Rectal smooth muscle tissue (tissue), 1 donor: Measurements from ENCODE around the gene SCAANT1.

Experiments used
- H3K27ac ChIP-seq: one replicate; pipeline ENCODE4 v1.7.0; 2013; ENCODE audit warnings: low read depth, low read length, inconsistent platforms
- H3K27me3 ChIP-seq: one replicate; pipeline ENCODE4 v1.7.0; 2013; ENCODE audit warnings: low read length; ENCODE audit not compliant: control insufficient read depth, insufficient read depth
- H3K36me3 ChIP-seq: one replicate; pipeline ENCODE4 v1.7.0; 2013; ENCODE audit warnings: low read length; ENCODE audit not compliant: control insufficient read depth, insufficient read depth
- H3K4me1 ChIP-seq: one replicate; pipeline ENCODE4 v1.7.0; 2013; ENCODE audit warnings: low read length; ENCODE audit not compliant: control insufficient read depth, insufficient read depth
- H3K4me3 ChIP-seq: one replicate; pipeline ENCODE4 v1.7.0; 2013; ENCODE audit warnings: low read length
- H3K9ac ChIP-seq: one replicate; pipeline ENCODE4 v1.7.0; 2013; ENCODE audit warnings: low read length

Gene SCAANT1

GRCh38 chr3:63927422-63928280 lies 15.5 kb upstream of the SCAANT1 start:
- peaks cover 2% of the 10 kb centered on the region for H3K4me1 ChIP-seq
- peaks cover 3% of the 10 kb centered on the region for H3K36me3 ChIP-seq
- no peak overlapping the region for H3K9ac ChIP-seq
- H3K27me3 ChIP-seq: no peaks in the 10 kb centered on the region
- H3K4me3 ChIP-seq: no peak overlapping the region
- no peak overlapping the region for H3K27ac ChIP-seq

DNA sequence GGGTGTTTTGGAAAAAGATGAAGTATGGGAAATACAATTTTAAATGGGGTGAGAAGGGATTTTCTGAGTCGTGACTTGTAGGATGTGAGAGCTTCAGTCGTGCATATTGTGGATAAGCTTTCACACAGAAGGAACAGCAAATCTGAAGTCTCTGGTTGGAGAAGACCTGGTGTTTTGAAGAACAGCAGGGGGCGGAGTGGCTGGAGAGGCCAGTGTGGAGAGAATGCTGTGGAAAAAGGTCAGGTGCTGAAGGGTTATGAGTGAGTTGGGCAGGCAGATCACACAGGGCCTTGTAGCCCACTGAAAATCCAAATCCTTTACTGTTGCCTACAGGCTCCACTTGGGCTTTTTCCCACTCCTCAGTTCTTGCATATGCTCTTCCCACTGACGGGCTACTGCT lies 14.1 kb upstream of the SCAANT1 start:
- no peaks in the 10 kb centered on the region for H3K27me3 ChIP-seq
- H3K4me1 ChIP-seq: no peaks in the 10 kb centered on the region
- H3K9ac ChIP-seq: no peak overlapping the region

GRCh38 chr3:63922491-63923199 lies 10.5 kb upstream of the SCAANT1 start:
- Histone ChIP-seq H3K9ac (no peak overlapping the region), H3K4me1 (no peaks in the 10 kb centered on the region), H3K4me3 (no peak overlapping the region), H3K27me3 (no peaks in the 10 kb centered on the region), H3K27ac (no peak overlapping the region), H3K36me3 (peaks cover 12% of the 10 kb centered on the region)

More for the DNA sequence above, 14.1 kb upstream of the SCAANT1 start:
- H3K27ac ChIP-seq: no peak overlapping the region
- H3K36me3 ChIP-seq: peaks cover 5% of the 10 kb centered on the region
- H3K4me3 ChIP-seq: no peak overlapping the region

- Histone ChIP-seq H3K27ac (no peak overlapping the region), H3K9ac (no peak overlapping the region), H3K4me1 (no peaks in the 10 kb centered on the region), H3K27me3 (no peaks in the 10 kb centered on the region), H3K4me3 (no peak overlapping the region), H3K36me3 (peaks cover 12% of the 10 kb centered on the region)
Observed at GRCh38 chr3:63921741-63922482, 9.7 kb upstream of the SCAANT1 start.

- H3K9ac ChIP-seq: no peak overlapping the region
- peaks cover 17% of the 10 kb centered on the region for H3K36me3 ChIP-seq
- H3K27ac ChIP-seq: no peak overlapping the region
- H3K4me1 ChIP-seq: no peaks in the 10 kb centered on the region
- no peak overlapping the region for H3K4me3 ChIP-seq
- H3K27me3 ChIP-seq: no peaks in the 10 kb centered on the region
Observed at GRCh38 chr3:63920001-63920400, 7.8 kb upstream of the SCAANT1 start.

DNA sequence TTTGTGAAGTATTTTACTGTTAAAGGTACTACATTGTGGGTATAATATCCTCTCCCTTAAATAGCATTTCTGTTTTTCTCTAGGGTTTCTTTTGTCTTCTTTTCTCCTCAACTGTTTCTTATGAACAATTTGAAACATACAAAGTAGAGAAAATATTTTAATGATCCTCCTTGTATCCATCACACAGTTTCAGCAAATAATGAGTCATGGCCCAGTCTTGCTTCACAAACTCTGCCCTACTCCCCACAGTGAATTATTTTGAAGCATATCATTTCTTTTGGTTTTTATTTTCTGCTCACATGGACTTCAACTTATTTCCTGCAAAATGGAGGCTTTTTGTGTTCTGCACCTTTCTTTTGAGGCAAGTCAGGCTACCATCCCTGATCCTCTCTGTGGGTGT lies 6.1 kb upstream of the SCAANT1 start:
- no peaks in the 10 kb centered on the region for H3K27me3 ChIP-seq
- no peak overlapping the region for H3K4me3 ChIP-seq
- H3K27ac ChIP-seq: no peak overlapping the region
- peaks cover 14% of the 10 kb centered on the region for H3K36me3 ChIP-seq
- no peak overlapping the region for H3K9ac ChIP-seq
- no peaks in the 10 kb centered on the region for H3K4me1 ChIP-seq

DNA sequence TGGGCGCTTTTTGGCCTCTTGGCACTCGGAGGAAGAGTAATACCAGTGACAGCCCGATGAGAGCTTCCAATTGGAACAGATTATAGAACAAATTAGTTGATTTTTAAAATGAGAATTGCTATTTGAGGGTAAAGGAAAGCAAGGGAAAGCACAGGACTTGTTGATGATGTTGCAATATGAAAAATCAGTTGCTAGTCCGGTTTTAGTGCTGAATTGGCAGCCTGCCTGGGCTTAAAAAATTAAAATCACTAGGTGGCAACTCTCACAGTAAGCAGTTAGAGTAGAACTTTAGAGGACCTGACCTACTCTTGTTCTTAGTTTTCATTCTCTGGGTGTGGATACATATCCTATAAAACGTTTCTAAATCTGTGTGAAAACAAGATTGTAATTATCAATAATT lies 2.1 kb upstream of the SCAANT1 start:
- peaks cover 10% of the 10 kb centered on the region for H3K36me3 ChIP-seq
- peaks cover 4% of the 10 kb centered on the region for H3K4me1 ChIP-seq
- H3K27me3 ChIP-seq: no peaks in the 10 kb centered on the region
- no peak overlapping the region for H3K9ac ChIP-seq
- no peak overlapping the region for H3K4me3 ChIP-seq
- H3K27ac ChIP-seq: no peak overlapping the region

- H3K27ac ChIP-seq: peak overlapping the region; percentile 96
- H3K36me3 ChIP-seq: peaks cover 5% of the 10 kb centered on the region
- H3K27me3 ChIP-seq: no peaks in the 10 kb centered on the region
- H3K4me3 ChIP-seq: peak overlapping the region; percentile 81
- H3K4me1 ChIP-seq: peaks cover 6% of the 10 kb centered on the region
- H3K9ac ChIP-seq: peak overlapping the region; percentile 61
Observed at GRCh38 chr3:63912768-63913588, 795 bp upstream of the SCAANT1 start.

DNA sequence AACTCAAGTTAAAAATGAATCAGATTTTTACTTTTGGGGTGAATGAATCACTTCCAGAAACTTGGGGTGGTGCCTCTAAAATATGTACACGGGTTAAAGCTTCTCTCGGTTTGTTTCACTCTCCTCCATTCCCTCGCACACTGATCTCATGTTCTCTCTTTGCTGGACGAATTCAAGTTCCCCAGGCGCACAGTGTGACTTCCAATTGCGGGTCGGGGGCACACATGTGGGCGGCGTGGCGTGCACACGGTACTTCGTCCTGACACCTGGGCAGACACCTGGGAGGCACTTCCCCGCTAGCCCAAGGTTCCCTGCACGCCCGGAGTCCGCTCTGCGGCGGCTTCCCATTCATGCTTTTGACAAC lies 692 bp downstream of the SCAANT1 start:
- H3K4me1 ChIP-seq: peaks cover 6% of the 10 kb centered on the region
- H3K36me3 ChIP-seq: peaks cover 3% of the 10 kb centered on the region
- peak overlapping the region; percentile 90 for H3K4me3 ChIP-seq
- peak overlapping the region; percentile 96 for H3K27ac ChIP-seq
- peak overlapping the region; percentile 32 for H3K9ac ChIP-seq
- no peaks in the 10 kb centered on the region for H3K27me3 ChIP-seq

DNA sequence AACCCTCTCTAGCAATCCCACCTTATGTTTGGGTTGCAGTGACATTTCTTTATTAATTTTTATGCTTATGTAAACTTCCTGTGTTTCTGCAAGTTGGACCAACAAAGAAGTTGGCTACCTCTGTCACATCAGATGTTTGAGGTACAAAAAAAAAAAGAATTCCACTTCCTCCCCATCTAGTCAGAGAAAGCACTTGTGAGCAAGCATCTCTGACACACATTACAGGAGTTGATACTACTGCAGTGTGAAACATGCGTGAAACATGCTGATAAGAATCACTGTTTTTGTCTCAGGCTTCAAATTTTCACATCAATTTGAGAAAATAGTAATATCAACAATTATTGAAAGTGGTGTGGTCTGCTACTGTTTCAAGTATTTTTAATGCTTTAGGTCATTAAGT lies 1.3 kb downstream of the SCAANT1 start:
- peak overlapping the region; percentile 90 for H3K4me3 ChIP-seq
- peaks cover 6% of the 10 kb centered on the region for H3K4me1 ChIP-seq
- no peak overlapping the region for H3K27ac ChIP-seq
- H3K9ac ChIP-seq: no peak overlapping the region
- H3K27me3 ChIP-seq: no peaks in the 10 kb centered on the region
- peaks cover 3% of the 10 kb centered on the region for H3K36me3 ChIP-seq

DNA sequence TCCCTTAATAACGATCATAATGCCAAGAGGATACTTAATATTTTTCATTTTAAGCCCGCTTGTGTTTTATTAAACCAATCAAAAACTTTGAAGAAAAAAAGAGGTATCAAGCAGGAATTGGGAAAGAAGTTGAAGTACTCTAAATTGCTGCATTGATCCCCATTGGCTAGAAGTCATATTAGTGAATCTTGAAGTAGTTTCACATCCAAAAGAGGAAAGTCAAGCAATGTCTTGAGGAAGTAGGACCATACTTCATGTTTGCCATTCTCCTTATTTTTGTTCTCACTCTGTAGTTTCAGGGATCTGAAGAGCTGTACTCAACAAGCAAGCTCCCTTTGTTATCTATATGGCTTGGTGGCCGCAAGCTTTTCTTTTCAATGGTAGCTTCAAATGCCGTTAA lies 2.2 kb downstream of the SCAANT1 start:
- no peak overlapping the region for H3K9ac ChIP-seq
- H3K4me3 ChIP-seq: no peak overlapping the region
- no peak overlapping the region for H3K27ac ChIP-seq
- peaks cover 6% of the 10 kb centered on the region for H3K4me1 ChIP-seq
- H3K36me3 ChIP-seq: no peaks in the 10 kb centered on the region
- no peaks in the 10 kb centered on the region for H3K27me3 ChIP-seq

GRCh38 chr3:63909431-63909830 lies 2.8 kb downstream of the SCAANT1 start:
- Histone ChIP-seq H3K9ac (no peak overlapping the region), H3K27me3 (no peaks in the 10 kb centered on the region), H3K36me3 (no peaks in the 10 kb centered on the region), H3K27ac (no peak overlapping the region), H3K4me3 (no peak overlapping the region), H3K4me1 (peaks cover 6% of the 10 kb centered on the region)
